ENCODE results near the gene FAH.

GRCh38 chr15:80201256-80202015 is 48.6 kb downstream of the FAH start:
- TF ChIP-seq, protein P1, sequence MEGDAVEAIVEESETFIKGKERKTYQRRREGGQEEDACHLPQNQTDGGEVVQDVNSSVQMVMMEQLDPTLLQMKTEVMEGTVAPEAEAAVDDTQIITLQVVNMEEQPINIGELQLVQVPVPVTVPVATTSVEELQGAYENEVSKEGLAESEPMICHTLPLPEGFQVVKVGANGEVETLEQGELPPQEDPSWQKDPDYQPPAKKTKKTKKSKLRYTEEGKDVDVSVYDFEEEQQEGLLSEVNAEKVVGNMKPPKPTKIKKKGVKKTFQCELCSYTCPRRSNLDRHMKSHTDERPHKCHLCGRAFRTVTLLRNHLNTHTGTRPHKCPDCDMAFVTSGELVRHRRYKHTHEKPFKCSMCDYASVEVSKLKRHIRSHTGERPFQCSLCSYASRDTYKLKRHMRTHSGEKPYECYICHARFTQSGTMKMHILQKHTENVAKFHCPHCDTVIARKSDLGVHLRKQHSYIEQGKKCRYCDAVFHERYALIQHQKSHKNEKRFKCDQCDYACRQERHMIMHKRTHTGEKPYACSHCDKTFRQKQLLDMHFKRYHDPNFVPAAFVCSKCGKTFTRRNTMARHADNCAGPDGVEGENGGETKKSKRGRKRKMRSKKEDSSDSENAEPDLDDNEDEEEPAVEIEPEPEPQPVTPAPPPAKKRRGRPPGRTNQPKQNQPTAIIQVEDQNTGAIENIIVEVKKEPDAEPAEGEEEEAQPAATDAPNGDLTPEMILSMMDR (IDR thresholded peaks at IDR 0.05) = no peak
- no peak for TF ChIP-seq EZH2 (IDR thresholded peaks at IDR 0.05; ENCODE audit: borderline replicate concordance, insufficient read depth, low read depth, low read length, poor library complexity, severe bottlenecking)
